Loucy (cell line): ENCODE results near the gene SP4.

Experiments
- EZH2phosphoT487 ChIP-seq: fragments of 200-600 bp; IDR thresholded peaks from 2 replicates; pipeline ENCODE4 v1.6.1; 2018; ENCODE audit warnings: antibody characterized with exemption, mild to moderate bottlenecking, moderate library complexity, borderline replicate concordance
- TF ChIP-seq, protein P1 (sequence below): fragments of 200-600 bp; sonication (generic); conservative IDR thresholded peaks from 2 replicates; pipeline ENCODE4 v1.5.1; 2014; ENCODE audit warnings: mild to moderate bottlenecking, antibody characterized with exemption, low read length

GRCh38 chr7:21514062-21514461 lies 86.2 kb downstream of the SP4 start:
- TF ChIP-seq, protein P1, sequence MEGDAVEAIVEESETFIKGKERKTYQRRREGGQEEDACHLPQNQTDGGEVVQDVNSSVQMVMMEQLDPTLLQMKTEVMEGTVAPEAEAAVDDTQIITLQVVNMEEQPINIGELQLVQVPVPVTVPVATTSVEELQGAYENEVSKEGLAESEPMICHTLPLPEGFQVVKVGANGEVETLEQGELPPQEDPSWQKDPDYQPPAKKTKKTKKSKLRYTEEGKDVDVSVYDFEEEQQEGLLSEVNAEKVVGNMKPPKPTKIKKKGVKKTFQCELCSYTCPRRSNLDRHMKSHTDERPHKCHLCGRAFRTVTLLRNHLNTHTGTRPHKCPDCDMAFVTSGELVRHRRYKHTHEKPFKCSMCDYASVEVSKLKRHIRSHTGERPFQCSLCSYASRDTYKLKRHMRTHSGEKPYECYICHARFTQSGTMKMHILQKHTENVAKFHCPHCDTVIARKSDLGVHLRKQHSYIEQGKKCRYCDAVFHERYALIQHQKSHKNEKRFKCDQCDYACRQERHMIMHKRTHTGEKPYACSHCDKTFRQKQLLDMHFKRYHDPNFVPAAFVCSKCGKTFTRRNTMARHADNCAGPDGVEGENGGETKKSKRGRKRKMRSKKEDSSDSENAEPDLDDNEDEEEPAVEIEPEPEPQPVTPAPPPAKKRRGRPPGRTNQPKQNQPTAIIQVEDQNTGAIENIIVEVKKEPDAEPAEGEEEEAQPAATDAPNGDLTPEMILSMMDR: no peak
- no peak for TF ChIP-seq EZH2phosphoT487
